WTC11 (cell line): Measurements from ENCODE around the gene VSX1. TPM values are rescaled to one million over a fixed set of nuclear protein-coding genes. Genes with fewer than 3 reads are reported as not detected.

Experiments
- ATAC-seq: fragments of 200-7000 bp; cut with Tn5 transposase; 2 replicates; pipeline ENCODE4 v1.10.0; 2021; ENCODE audit warnings: mild to moderate bottlenecking, moderate library complexity
- CTCF ChIA-PET: fragments of 300-600 bp; sonication (Branson Sonifier 250); formaldehyde crosslinking; loops from one replicate; lab custom pipeline; 2021; ENCODE audit warnings: antibody characterized with exemption; lab: Charles Lee
- POLR2A ChIA-PET: fragments of 350-600 bp; sonication (Branson Sonifier 250); formaldehyde crosslinking; loops from one replicate; lab custom pipeline; 2021; ENCODE audit warnings: antibody characterized with exemption; lab: Charles Lee
- DNase-seq: peaks from one replicate; pipeline ENCODE4 v3.0.0; 2021; ENCODE audit warnings: low spot score
- H3K27ac Mint-ChIP-seq: 2 replicates; pipeline ENCODE4 v1.8.0; 2021; ENCODE audit warnings: mixed read lengths
- H3K27me3 Mint-ChIP-seq: 2 replicates; pipeline ENCODE4 v1.8.0; 2021; ENCODE audit warnings: low read depth, mild to moderate bottlenecking, moderate library complexity, mixed read lengths
- H3K36me3 Mint-ChIP-seq: 2 replicates; pipeline ENCODE4 v1.8.0; 2021; ENCODE audit warnings: mixed read lengths
- H3K4me1 Mint-ChIP-seq: 2 replicates; pipeline ENCODE4 v1.8.0; 2022; ENCODE audit warnings: mixed read lengths
- H3K4me3 Mint-ChIP-seq: 2 replicates; pipeline ENCODE4 v1.8.0; 2021; ENCODE audit warnings: mild to moderate bottlenecking, moderate library complexity, mixed read lengths
- H3K9me3 Mint-ChIP-seq: 2 replicates; pipeline ENCODE4 v1.8.0; 2021; ENCODE audit warnings: mixed read lengths
- ATF1 ChIP-seq: sonication (generic); formaldehyde crosslinking; IDR thresholded peaks from 2 replicates; pipeline ENCODE4 v1.8.1; 2023; ENCODE audit warnings: mild to moderate bottlenecking, moderate library complexity, missing genetic modification reagents
- ATF2 ChIP-seq: sonication (generic); formaldehyde crosslinking; IDR thresholded peaks from 2 replicates; pipeline ENCODE4 v1.8.1; 2022; ENCODE audit warnings: low read depth, missing genetic modification reagents, borderline replicate concordance
- ELF4 ChIP-seq: sonication (generic); formaldehyde crosslinking; IDR thresholded peaks from 2 replicates; pipeline ENCODE4 v1.8.1; 2022; ENCODE audit warnings: low read depth, mild to moderate bottlenecking, moderate library complexity, missing genetic modification reagents
- GABPB1 ChIP-seq: sonication (generic); formaldehyde crosslinking; IDR thresholded peaks from 2 replicates; pipeline ENCODE4 v1.8.1; 2023; ENCODE audit warnings: mild to moderate bottlenecking, missing genetic modification reagents
- GRHL2 ChIP-seq: fragments of 250-450 bp; sonication (Bioruptor Pico); IDR thresholded peaks from 2 replicates; pipeline ENCODE4 v1.8.0; 2022; ENCODE audit warnings: mild to moderate bottlenecking, moderate library complexity; ENCODE audit not compliant: insufficient replicate concordance, severe bottlenecking
- HMGA2 ChIP-seq: fragments of 250-450 bp; sonication (Bioruptor Pico); IDR thresholded peaks from 2 replicates; pipeline ENCODE4 v1.4.0; 2021; ENCODE audit warnings: mild to moderate bottlenecking, moderate library complexity
- MLX ChIP-seq: sonication (generic); formaldehyde crosslinking; IDR thresholded peaks from 2 replicates; pipeline ENCODE4 v1.8.1; 2023; ENCODE audit warnings: mild to moderate bottlenecking, missing genetic modification reagents, moderate library complexity
- NR1H2 ChIP-seq: sonication (generic); formaldehyde crosslinking; IDR thresholded peaks from 2 replicates; pipeline ENCODE4 v1.9.0; 2021; ENCODE audit warnings: mild to moderate bottlenecking, moderate library complexity, missing genetic modification reagents
- OVOL2 ChIP-seq: fragments of 250-450 bp; sonication (Bioruptor Pico); IDR thresholded peaks from 2 replicates; pipeline ENCODE4 v1.9.0; 2021; ENCODE audit warnings: mild to moderate bottlenecking, borderline replicate concordance
- SMAD4 ChIP-seq: sonication (generic); formaldehyde crosslinking; IDR thresholded peaks from 2 replicates; pipeline ENCODE4 v1.8.0; 2022; ENCODE audit warnings: mild to moderate bottlenecking, missing genetic modification reagents
- SP1 ChIP-seq: sonication (generic); formaldehyde crosslinking; conservative IDR thresholded peaks from 2 replicates; pipeline ENCODE4 v1.8.1; 2022; ENCODE audit warnings: missing genetic modification reagents
- TCF7 ChIP-seq: sonication (generic); formaldehyde crosslinking; IDR thresholded peaks from 2 replicates; pipeline ENCODE4 v1.8.0; 2022; ENCODE audit warnings: mild to moderate bottlenecking, low read depth, missing genetic modification reagents, moderate library complexity
- ZNF121 ChIP-seq: sonication (generic); formaldehyde crosslinking; IDR thresholded peaks from 2 replicates; pipeline ENCODE4 v1.8.0; 2023; ENCODE audit warnings: missing genetic modification reagents
- ZNF317 ChIP-seq: sonication (generic); formaldehyde crosslinking; IDR thresholded peaks from 2 replicates; pipeline ENCODE4 v1.8.1; 2023; ENCODE audit warnings: low read depth, mild to moderate bottlenecking, moderate library complexity, missing genetic modification reagents, borderline replicate concordance
- ZNF396 ChIP-seq: fragments of 250-450 bp; sonication (Bioruptor Pico); IDR thresholded peaks from 2 replicates; pipeline ENCODE4 v1.8.0; 2021; ENCODE audit warnings: mild to moderate bottlenecking, moderate library complexity, borderline replicate concordance
- ZNF423 ChIP-seq: fragments of 250-450 bp; sonication (Bioruptor Pico); IDR thresholded peaks from 2 replicates; pipeline ENCODE4 v2.1.2; 2022; ENCODE audit warnings: mild to moderate bottlenecking, moderate library complexity
- ZNF512 ChIP-seq: sonication (generic); formaldehyde crosslinking; IDR thresholded peaks from 2 replicates; pipeline ENCODE4 v1.8.1; 2022; ENCODE audit warnings: missing genetic modification reagents, borderline replicate concordance
- ZNF532 ChIP-seq: fragments of 250-450 bp; sonication (Bioruptor Pico); IDR thresholded peaks from 2 replicates; pipeline ENCODE4 v1.9.0; 2021; ENCODE audit warnings: mild to moderate bottlenecking, borderline replicate concordance
- total RNA-seq: library from RNA; stranded (reverse); gene quantifications from 3 replicates; pipeline ENCODE4 v1.2.3, GENCODE V29; 2021

The VSX1 gene
- total RNA-seq, 1 experiment from 2014 or later: not detected

- no peak for TF ChIP-seq ZNF317 (CRISPR knock-in tag)
- no peak for TF ChIP-seq SMAD4
- TF ChIP-seq GABPB1 (CRISPR knock-in tag): no peak
- no peak for TF ChIP-seq ZNF532 (CRISPR knock-in tag)
- no peak for TF ChIP-seq SP1 (CRISPR knock-in tag)
- TF ChIP-seq GRHL2 (CRISPR knock-in tag): no peak
- TF ChIP-seq ZNF423 (CRISPR knock-in tag): no peak
- no peak for TF ChIP-seq ZNF121 (CRISPR knock-in tag)
Measured at GRCh38 chr20:25120920-25121319, 39.0 kb upstream of the VSX1 start (continued).

- ChIA-PET CTCF (no interaction called here), POLR2A (no interaction called here)
- no peaks in the 10 kb centered on the region for H3K4me1 Mint-ChIP-seq
- no peak for TF ChIP-seq MLX (CRISPR knock-in tag)
- TF ChIP-seq ZNF512 (CRISPR knock-in tag): no peak
- TF ChIP-seq ATF1: no peak
- no peak for TF ChIP-seq ELF4 (CRISPR knock-in tag)
- no peak for TF ChIP-seq HMGA2
- TF ChIP-seq ZNF396 (CRISPR knock-in tag): no peak
- no peak for TF ChIP-seq TCF7 (CRISPR knock-in tag)
- TF ChIP-seq NR1H2 (CRISPR knock-in tag): no peak
- TF ChIP-seq OVOL2 (CRISPR knock-in tag): no peak
- TF ChIP-seq ATF2 (CRISPR knock-in tag): no peak
- H3K4me3 Mint-ChIP-seq: no peak overlapping the region
- H3K9me3 Mint-ChIP-seq: no peaks in the 10 kb centered on the region
- H3K27ac Mint-ChIP-seq: no peak overlapping the region
- DNase-seq: no peak
- H3K36me3 Mint-ChIP-seq: no peaks in the 10 kb centered on the region
- H3K27me3 Mint-ChIP-seq: peaks cover 7% of the 10 kb centered on the region; the same call in 1 of the 2 replicates
- ATAC-seq: no peak
Measured at GRCh38 chr20:25120457-25120856, 38.5 kb upstream of the VSX1 start.
